Measurements from ENCODE around the gene RAB21. TPM values are rescaled to one million over a fixed set of nuclear protein-coding genes. Genes with fewer than 3 reads are reported as not detected.

Gene RAB21
- total RNA-seq, 4 donors from 2014 or later = 12.6 to 25.7 (median 19.9) TPM

DNA sequence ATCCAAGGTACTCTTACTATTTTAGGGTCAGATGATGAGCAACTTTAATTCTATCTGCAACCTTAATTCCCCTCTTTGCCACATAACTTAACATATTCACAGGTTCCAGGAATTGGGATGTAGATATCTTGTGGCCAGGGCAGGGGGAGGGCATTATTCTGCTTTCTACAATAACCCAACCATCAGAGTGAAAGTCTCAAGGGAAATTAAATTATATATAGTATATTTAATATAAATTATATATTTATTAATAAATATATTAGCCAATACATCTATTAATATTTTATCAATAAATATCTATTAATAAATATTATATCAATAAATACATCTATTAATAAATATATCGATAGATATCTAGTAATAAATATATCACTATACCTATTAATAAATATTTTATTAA lies 11.7 kb upstream of the RAB21 start:
- H3K4me1 ChIP-seq = peaks cover 0 to 10% (median 0%) of the 10 kb centered on the region in 4 donors
- 57 to 100% methylated on average over 1 of the region's 1 CpG for whole genome bisulfite sequencing, 2 donors
- TF ChIP-seq, protein P1, sequence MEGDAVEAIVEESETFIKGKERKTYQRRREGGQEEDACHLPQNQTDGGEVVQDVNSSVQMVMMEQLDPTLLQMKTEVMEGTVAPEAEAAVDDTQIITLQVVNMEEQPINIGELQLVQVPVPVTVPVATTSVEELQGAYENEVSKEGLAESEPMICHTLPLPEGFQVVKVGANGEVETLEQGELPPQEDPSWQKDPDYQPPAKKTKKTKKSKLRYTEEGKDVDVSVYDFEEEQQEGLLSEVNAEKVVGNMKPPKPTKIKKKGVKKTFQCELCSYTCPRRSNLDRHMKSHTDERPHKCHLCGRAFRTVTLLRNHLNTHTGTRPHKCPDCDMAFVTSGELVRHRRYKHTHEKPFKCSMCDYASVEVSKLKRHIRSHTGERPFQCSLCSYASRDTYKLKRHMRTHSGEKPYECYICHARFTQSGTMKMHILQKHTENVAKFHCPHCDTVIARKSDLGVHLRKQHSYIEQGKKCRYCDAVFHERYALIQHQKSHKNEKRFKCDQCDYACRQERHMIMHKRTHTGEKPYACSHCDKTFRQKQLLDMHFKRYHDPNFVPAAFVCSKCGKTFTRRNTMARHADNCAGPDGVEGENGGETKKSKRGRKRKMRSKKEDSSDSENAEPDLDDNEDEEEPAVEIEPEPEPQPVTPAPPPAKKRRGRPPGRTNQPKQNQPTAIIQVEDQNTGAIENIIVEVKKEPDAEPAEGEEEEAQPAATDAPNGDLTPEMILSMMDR (IDR thresholded peaks at IDR 0.05) = no peak
- no peak for TF ChIP-seq POLR2A (IDR thresholded peaks at IDR 0.05)
- no peak for TF ChIP-seq EP300 (IDR thresholded peaks at IDR 0.05)
- no peak overlapping the region for H3K4me3 ChIP-seq
- no peak for DNase-seq (ENCODE audit: low spot score in 2 of 2)
- H3K27ac ChIP-seq = no peak overlapping the region
- H3K9me3 ChIP-seq = no peaks in the 10 kb centered on the region
- H3K27me3 ChIP-seq = no peaks in the 10 kb centered on the region
- no peaks in the 10 kb centered on the region for H3K36me3 ChIP-seq

DNA sequence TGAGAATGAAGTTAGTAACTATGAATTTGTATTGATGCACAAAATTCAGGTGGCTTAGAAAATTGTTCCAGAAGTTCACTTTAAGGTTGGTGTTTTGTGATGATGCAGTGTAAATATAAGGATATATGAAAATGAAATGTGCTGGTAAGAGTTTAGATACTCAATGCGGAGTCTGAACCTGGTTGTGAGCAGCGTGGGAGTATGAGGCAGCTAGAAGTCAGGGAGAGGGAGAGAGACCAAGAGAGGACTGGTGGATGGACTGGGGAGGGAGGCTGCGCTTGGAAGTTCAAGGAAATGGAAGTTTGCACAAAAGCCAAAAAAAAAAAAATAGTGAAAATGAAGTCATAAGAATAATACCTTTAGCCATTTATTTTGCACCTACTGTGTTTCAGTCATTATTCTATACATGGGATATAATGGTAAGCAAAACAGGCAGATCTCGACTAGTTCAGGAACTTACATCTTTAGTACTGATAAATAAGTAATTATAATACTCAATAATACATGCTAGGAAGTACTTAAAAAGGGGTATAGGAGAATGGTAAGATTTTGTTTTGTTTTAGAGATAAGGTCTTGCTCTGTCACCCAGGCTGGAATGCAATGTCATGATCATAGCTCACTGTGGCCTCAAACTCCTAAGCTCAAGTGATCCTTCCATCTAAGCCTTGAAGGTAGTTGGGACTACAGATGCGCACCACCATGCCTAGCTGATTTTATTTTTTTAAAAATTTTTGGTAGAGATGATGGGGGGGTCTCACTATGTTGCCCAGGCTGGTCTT lies 10.0 kb upstream of the RAB21 start:
- peaks cover 0 to 10% (median 0%) of the 10 kb centered on the region in 4 donors for H3K4me1 ChIP-seq
- no peaks in the 10 kb centered on the region for H3K9me3 ChIP-seq
- no peak for TF ChIP-seq EP300 (IDR thresholded peaks at IDR 0.05)
- no peak for TF ChIP-seq POLR2A (IDR thresholded peaks at IDR 0.05)
- TF ChIP-seq, protein P1 (IDR thresholded peaks at IDR 0.05) = no peak
- no peaks in the 10 kb centered on the region for H3K27me3 ChIP-seq
- no peaks in the 10 kb centered on the region for H3K36me3 ChIP-seq
- no peak overlapping the region for H3K27ac ChIP-seq
- 90 to 94% methylated on average over 5 of the region's 5 CpGs for WGBS, 2 donors
- H3K4me3 ChIP-seq = no peak overlapping the region
- no peak for DNase-seq (ENCODE audit: low spot score in 2 of 2)

DNA sequence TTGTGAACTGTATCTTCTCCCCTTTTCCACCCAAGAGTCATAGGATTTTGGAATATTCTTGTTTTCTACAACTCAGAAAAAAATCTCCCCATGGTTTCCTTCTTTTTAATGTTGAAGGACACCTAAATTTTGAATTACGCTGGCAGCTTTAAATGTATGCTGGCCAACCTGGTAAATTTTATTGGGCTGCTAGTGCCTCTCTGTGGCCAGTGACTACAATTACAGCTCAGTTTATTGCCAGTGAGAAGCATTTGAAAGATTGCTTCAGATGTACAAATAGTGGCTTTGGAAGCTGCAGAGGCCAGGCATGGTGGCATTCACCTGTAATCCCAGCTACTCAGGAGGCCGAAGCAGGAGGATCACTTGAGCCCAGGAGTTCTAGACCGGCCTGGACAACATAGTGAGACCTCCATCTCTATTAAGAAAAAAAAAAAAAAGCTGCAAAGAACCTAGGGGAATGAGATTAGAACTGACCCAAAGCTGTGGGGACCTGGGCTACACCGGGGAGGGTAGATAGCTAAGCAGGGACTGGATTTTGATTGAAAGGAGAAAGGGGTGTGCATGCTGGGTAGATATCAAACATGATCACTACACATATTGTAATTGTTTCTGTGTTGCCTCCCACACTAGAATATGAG lies 7.6 kb upstream of the RAB21 start:
- no peaks in the 10 kb centered on the region for H3K36me3 ChIP-seq
- no peaks in the 10 kb centered on the region for H3K27me3 ChIP-seq
- no peaks in the 10 kb centered on the region for H3K9me3 ChIP-seq
- H3K4me3 ChIP-seq = no peak overlapping the region
- 42% methylated on average over 4 of the region's 4 CpGs for WGBS, 2 donors
- DNase-seq (ENCODE audit: low spot score in 2 of 2) = peak in 1 of 2 donors; percentile 11
- H3K4me1 ChIP-seq = peaks cover 0 to 10% (median 0%) of the 10 kb centered on the region in 4 donors
- TF ChIP-seq, protein P1 (IDR thresholded peaks at IDR 0.05) = peak; percentile 62 to 81 (median 73)
- no peak for TF ChIP-seq EP300 (IDR thresholded peaks at IDR 0.05)
- H3K27ac ChIP-seq = no peak overlapping the region

DNA sequence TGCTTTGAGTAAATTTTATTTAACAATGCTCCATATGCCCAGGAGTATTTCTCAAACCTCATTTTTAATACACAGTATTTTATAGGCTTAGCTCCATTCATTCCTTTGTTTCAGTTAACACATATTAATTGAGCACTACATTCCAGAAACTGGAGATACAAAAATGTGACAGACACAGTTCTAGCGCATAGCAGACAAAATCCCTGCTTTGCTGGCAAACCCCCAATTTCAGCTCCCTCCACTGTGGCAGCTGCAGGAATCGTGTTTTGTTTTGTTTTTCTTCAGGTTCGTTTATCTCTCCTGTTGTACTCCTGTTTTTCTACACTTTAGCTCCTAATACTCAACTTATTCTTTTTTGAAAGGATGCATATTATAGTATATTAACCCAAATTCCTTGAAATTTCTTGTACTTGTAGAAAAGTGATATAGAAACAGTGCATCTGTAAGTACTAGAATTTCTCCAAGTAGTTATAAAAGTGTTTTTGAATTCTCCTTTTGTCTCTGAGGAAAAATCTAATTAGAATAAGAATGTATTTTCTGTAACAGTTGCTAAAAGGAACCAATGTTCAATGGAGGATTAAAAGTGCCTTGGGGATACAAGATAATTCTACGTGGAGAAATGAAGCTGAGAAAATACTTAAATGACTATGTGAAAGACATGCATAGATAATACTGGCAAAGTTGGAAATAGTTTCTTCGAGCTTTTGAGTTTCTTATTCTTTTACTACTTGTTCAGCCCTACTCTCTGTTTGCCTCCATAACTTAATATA lies 6.4 kb upstream of the RAB21 start:
- TF ChIP-seq, protein P1 (IDR thresholded peaks at IDR 0.05) = no peak
- TF ChIP-seq POLR2A (IDR thresholded peaks at IDR 0.05) = no peak
- TF ChIP-seq EP300 (IDR thresholded peaks at IDR 0.05) = no peak
- no peaks in the 10 kb centered on the region for H3K27me3 ChIP-seq
- peaks cover 0 to 10% (median 0%) of the 10 kb centered on the region in 4 donors for H3K4me1 ChIP-seq
- H3K4me3 ChIP-seq = no peak overlapping the region
- H3K36me3 ChIP-seq = no peaks in the 10 kb centered on the region
- WGBS, 2 donors = 32 to 42% methylated on average over 5 of the region's 5 CpGs
- no peak for DNase-seq (ENCODE audit: low spot score in 2 of 2)
- no peaks in the 10 kb centered on the region for H3K9me3 ChIP-seq
- no peak overlapping the region for H3K27ac ChIP-seq
